B cell (primary cell): ENCODE results near the gene TMEM132D.

ENCODE experiments used
- EZH2 ChIP-seq: IDR thresholded peaks from 2 replicates; pipeline ENCODE4 v1.6.1; 2012; ENCODE audit warnings: borderline replicate concordance, low read depth, mild to moderate bottlenecking, moderate library complexity, low read length; ENCODE audit not compliant: insufficient read depth, poor library complexity, severe bottlenecking
- TF ChIP-seq, protein P1 (sequence below): fragments of 200-600 bp; IDR thresholded peaks from one replicate; pipeline ENCODE4 v1.8.0; 2022; ENCODE audit warnings: antibody characterized with exemption, mild to moderate bottlenecking

GRCh38 chr12:129676411-129676810 lies 227.4 kb downstream of the TMEM132D start:
- TF ChIP-seq, protein P1, sequence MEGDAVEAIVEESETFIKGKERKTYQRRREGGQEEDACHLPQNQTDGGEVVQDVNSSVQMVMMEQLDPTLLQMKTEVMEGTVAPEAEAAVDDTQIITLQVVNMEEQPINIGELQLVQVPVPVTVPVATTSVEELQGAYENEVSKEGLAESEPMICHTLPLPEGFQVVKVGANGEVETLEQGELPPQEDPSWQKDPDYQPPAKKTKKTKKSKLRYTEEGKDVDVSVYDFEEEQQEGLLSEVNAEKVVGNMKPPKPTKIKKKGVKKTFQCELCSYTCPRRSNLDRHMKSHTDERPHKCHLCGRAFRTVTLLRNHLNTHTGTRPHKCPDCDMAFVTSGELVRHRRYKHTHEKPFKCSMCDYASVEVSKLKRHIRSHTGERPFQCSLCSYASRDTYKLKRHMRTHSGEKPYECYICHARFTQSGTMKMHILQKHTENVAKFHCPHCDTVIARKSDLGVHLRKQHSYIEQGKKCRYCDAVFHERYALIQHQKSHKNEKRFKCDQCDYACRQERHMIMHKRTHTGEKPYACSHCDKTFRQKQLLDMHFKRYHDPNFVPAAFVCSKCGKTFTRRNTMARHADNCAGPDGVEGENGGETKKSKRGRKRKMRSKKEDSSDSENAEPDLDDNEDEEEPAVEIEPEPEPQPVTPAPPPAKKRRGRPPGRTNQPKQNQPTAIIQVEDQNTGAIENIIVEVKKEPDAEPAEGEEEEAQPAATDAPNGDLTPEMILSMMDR, result no peak
- TF ChIP-seq EZH2, result no peak
